HEK293 (cell line): ENCODE data around the gene PPARD.
"Not testable (repeated sequence)": the region's sequence is repeated elsewhere in the genome, so short reads cannot be mapped to it uniquely, and the experiment has no call there.

ENCODE experiments used
- CTCF ChIA-PET: fragments of 350-600 bp; formaldehyde crosslinking; extraction: SDS; loops from one replicate; lab custom pipeline; 2021; ENCODE audit warnings: antibody characterized with exemption; lab: Yijun Ruan, JAX
- POLR2A ChIA-PET: fragments of 300-600 bp; formaldehyde crosslinking; extraction: SDS; loops from one replicate; lab custom pipeline; 2020; ENCODE audit warnings: antibody characterized with exemption, inconsistent platforms; lab: Yijun Ruan, JAX
- H3K27ac ChIP-seq: fragments of 200-500 bp; sonication (Bioruptor generic); 2 replicates; pipeline ENCODE4 v1.5.1; 2014; ENCODE audit warnings: low read depth, low read length, control low read depth, inconsistent platforms; ENCODE audit errors: extremely low read depth
- H3K36me3 ChIP-seq, 2 experiments: fragments of 200-500 bp in 1 of 2; sonication (Bioruptor generic) in 1 of 2; 1 replicate in 1 of 2; 2 replicates in 1 of 2; pipeline ENCODE4 v1.5.1; 2014 to 2017; ENCODE audit warnings: inconsistent platforms in 2 of 2, low read length in 2 of 2; ENCODE audit not compliant: control insufficient read depth in 2 of 2, insufficient read depth in 1 of 2
- H3K4me1 ChIP-seq: fragments of 200-500 bp; sonication (Bioruptor generic); 2 replicates; pipeline ENCODE4 v1.5.1; 2014; ENCODE audit warnings: mild to moderate bottlenecking, low read length, inconsistent platforms; ENCODE audit not compliant: control insufficient read depth, insufficient read depth
- H3K4me3 ChIP-seq: 2 replicates; pipeline ENCODE4 v1.5.1; 2011; ENCODE audit warnings: low read depth, mild to moderate bottlenecking, control low read depth, low read length, moderate library complexity
- H3K9me3 ChIP-seq: fragments of 200-500 bp; sonication (Bioruptor generic); 2 replicates; pipeline ENCODE4 v1.5.1; 2014; ENCODE audit warnings: low read depth, low read length, inconsistent platforms; ENCODE audit not compliant: control insufficient read depth, insufficient read depth
- HOXD13 ChIP-seq: sonication (generic); formaldehyde crosslinking; IDR thresholded peaks from 2 replicates; pipeline ENCODE4 v1.8.0; 2022; ENCODE audit warnings: missing genetic modification reagents, borderline replicate concordance
- KLF1 ChIP-seq: fragments of 450-650 bp; formaldehyde crosslinking; IDR thresholded peaks from 2 replicates; pipeline ENCODE4 v1.5.1; 2016; ENCODE audit warnings: missing biosample characterization, missing genetic modification characterization
- KLF16 ChIP-seq: fragments of 450-650 bp; formaldehyde crosslinking; IDR thresholded peaks from 2 replicates; pipeline ENCODE4 v1.5.1; 2017; ENCODE audit warnings: missing biosample characterization, missing genetic modification characterization
- MYNN ChIP-seq: fragments of 450-650 bp; formaldehyde crosslinking; IDR thresholded peaks from 2 replicates; pipeline ENCODE4 v1.5.1; 2016; ENCODE audit warnings: missing biosample characterization, missing genetic modification characterization, borderline replicate concordance
- SCRT1 ChIP-seq: fragments of 450-650 bp; formaldehyde crosslinking; IDR thresholded peaks from 2 replicates; pipeline ENCODE4 v1.5.1; 2016; ENCODE audit warnings: missing biosample characterization, missing genetic modification characterization, borderline replicate concordance
- SCRT2 ChIP-seq: fragments of 450-650 bp; formaldehyde crosslinking; IDR thresholded peaks from 2 replicates; pipeline ENCODE4 v1.5.1; 2016; ENCODE audit warnings: missing biosample characterization, missing genetic modification characterization
- SP2 ChIP-seq: fragments of 450-650 bp; formaldehyde crosslinking; IDR thresholded peaks from 2 replicates; pipeline ENCODE4 v1.5.1; 2016; ENCODE audit warnings: missing biosample characterization, missing genetic modification characterization
- ZBTB7A ChIP-seq: fragments of 450-650 bp; formaldehyde crosslinking; IDR thresholded peaks from 2 replicates; pipeline ENCODE4 v1.5.1; 2016; ENCODE audit warnings: low read depth, missing biosample characterization, missing genetic modification characterization
- ZIC2 ChIP-seq: fragments of 450-650 bp; formaldehyde crosslinking; IDR thresholded peaks from 2 replicates; pipeline ENCODE4 v1.5.1; 2016; ENCODE audit warnings: missing biosample characterization, missing genetic modification characterization
- ZNF121 ChIP-seq: fragments of 450-650 bp; formaldehyde crosslinking; IDR thresholded peaks from 2 replicates; pipeline ENCODE4 v1.5.1; 2016; ENCODE audit warnings: missing biosample characterization, missing genetic modification characterization
- ZNF16 ChIP-seq: fragments of 450-650 bp; formaldehyde crosslinking; IDR thresholded peaks from 2 replicates; pipeline ENCODE4 v1.5.1; 2016; ENCODE audit warnings: low read depth, missing biosample characterization, missing genetic modification characterization
- ZNF175 ChIP-seq: fragments of 450-650 bp; formaldehyde crosslinking; IDR thresholded peaks from 2 replicates; pipeline ENCODE4 v1.5.1; 2016; ENCODE audit warnings: missing biosample characterization, missing genetic modification characterization
- ZNF184 ChIP-seq: fragments of 450-650 bp; IDR thresholded peaks from 2 replicates; pipeline ENCODE4 v1.5.1; 2018; ENCODE audit warnings: missing biosample characterization, mild to moderate bottlenecking, missing genetic modification characterization
- ZNF23 ChIP-seq: fragments of 450-650 bp; formaldehyde crosslinking; IDR thresholded peaks from 2 replicates; pipeline ENCODE4 v1.5.1; 2016; ENCODE audit warnings: missing biosample characterization, missing genetic modification characterization, borderline replicate concordance
- ZNF239 ChIP-seq: fragments of 450-650 bp; formaldehyde crosslinking; IDR thresholded peaks from 2 replicates; pipeline ENCODE4 v1.5.1; 2016; ENCODE audit warnings: missing biosample characterization, missing genetic modification characterization
- ZNF335 ChIP-seq: fragments of 450-650 bp; formaldehyde crosslinking; conservative IDR thresholded peaks from 2 replicates; pipeline ENCODE4 v1.5.1; 2016; ENCODE audit warnings: missing biosample characterization, missing genetic modification characterization
- ZNF398 ChIP-seq: fragments of 450-650 bp; formaldehyde crosslinking; IDR thresholded peaks from 2 replicates; pipeline ENCODE4 v1.5.1; 2017; ENCODE audit warnings: missing biosample characterization, missing genetic modification characterization
- ZNF510 ChIP-seq: fragments of 450-650 bp; formaldehyde crosslinking; IDR thresholded peaks from 2 replicates; pipeline ENCODE4 v1.5.1; 2018; ENCODE audit warnings: mild to moderate bottlenecking, missing genetic modification characterization, missing biosample characterization; ENCODE audit not compliant: insufficient replicate concordance
- ZNF654 ChIP-seq: fragments of 450-650 bp; formaldehyde crosslinking; IDR thresholded peaks from 2 replicates; pipeline ENCODE4 v1.5.1; 2016; ENCODE audit warnings: low read depth, missing biosample characterization, missing genetic modification characterization
- ZNF776 ChIP-seq: fragments of 450-650 bp; formaldehyde crosslinking; IDR thresholded peaks from 2 replicates; pipeline ENCODE4 v1.5.0; 2017; ENCODE audit warnings: missing biosample characterization, missing genetic modification characterization, borderline replicate concordance

The PPARD gene

GRCh38 chr6:35436071-35436857, 93.9 kb downstream of the PPARD start:
- no peaks in the 10 kb centered on the region for H3K36me3 ChIP-seq
- TF ChIP-seq KLF1, result peak; percentile 50; the same call in 1 of the 2 replicates
- TF ChIP-seq KLF16 (tag by site-specific recombination), result no peak
- TF ChIP-seq ZNF16 (tag by site-specific recombination), result no peak
- peak; percentile 31; the same call in 1 of the 2 replicates for TF ChIP-seq ZNF335
- no peak for TF ChIP-seq ZNF776 (tag by site-specific recombination)
- TF ChIP-seq SCRT1 (tag by site-specific recombination), result 0 out of 2 replicates have a peak, but pooled peaks have one; percentile 27
- TF ChIP-seq MYNN (tag by site-specific recombination), result no peak
- TF ChIP-seq ZNF175, result no peak
- no peak for TF ChIP-seq HOXD13 (CRISPR knock-in tag)
- TF ChIP-seq SP2 (tag by site-specific recombination), result peak; percentile 13; the same call in 1 of the 2 replicates
- TF ChIP-seq ZIC2, result peak; percentile 9; the same call in 1 of the 2 replicates
- TF ChIP-seq ZNF23 (tag by site-specific recombination), result no peak
- TF ChIP-seq SCRT2 (tag by site-specific recombination), result peak; percentile 75
- TF ChIP-seq, all 188 proteins: peak for 6
- Histone ChIP-seq H3K9me3 (no peaks in the 10 kb centered on the region), H3K4me1 (peaks cover 4% of the 10 kb centered on the region; the same call in 1 of the 2 replicates), H3K4me3 (no peak overlapping the region), H3K27ac (no peak overlapping the region)
- POLR2A ChIA-PET, result no interaction called here
- CTCF ChIA-PET, result interaction anchor here (1.0 to 6.6 kb wide), 4 partner anchors 13 to 95 kb away, joined by 3 to 39 read pairs (median 6); partner anchors contain the start of gene PPARD

- H3K27ac ChIP-seq, H3K36me3 ChIP-seq, H3K9me3 ChIP-seq, H3K4me1 ChIP-seq, H3K4me3 ChIP-seq: not testable (repeated sequence)
- POLR2A ChIA-PET, result interaction anchor here (0.8 to 1.6 kb wide), 2 partner anchors 11 to 17 kb away, joined by 3 to 4 read pairs; no protein-coding TSS in a partner anchor
- TF ChIP-seq ZNF121 (tag by site-specific recombination) (peak; percentile 95), ZNF239 (peak; percentile 94)
- CTCF ChIA-PET, result interaction anchor here (0.7 to 6.6 kb wide), 2 partner anchors 11 to 643 kb away, joined by 4 to 39 read pairs; no protein-coding TSS in a partner anchor
Observed at GRCh38 chr6:35438378-35439065, 96.2 kb downstream of the PPARD start.

- CTCF ChIA-PET, result interaction anchor here (1.0 kb wide), 1 partner anchor 11 kb away, joined by 6 read pairs; no protein-coding TSS in a partner anchor
- Histone ChIP-seq H3K4me3 (no peak overlapping the region), H3K27ac (no peak overlapping the region), H3K9me3 (no peaks in the 10 kb centered on the region)
- no peak for TF ChIP-seq ZNF184 (tag by site-specific recombination)
- no peak for TF ChIP-seq ZNF398 (tag by site-specific recombination)
- TF ChIP-seq ZNF654 (tag by site-specific recombination), result no peak
- TF ChIP-seq ZNF510 (tag by site-specific recombination), result no peak
- TF ChIP-seq ZBTB7A (tag by site-specific recombination), result no peak
- TF ChIP-seq, all 188 proteins: peak for 0
- peaks cover 4% of the 10 kb centered on the region; the same call in 1 of the 2 replicates for H3K4me1 ChIP-seq
- H3K36me3 ChIP-seq, result no peaks in the 10 kb centered on the region
- POLR2A ChIA-PET, result no interaction called here
Observed at GRCh38 chr6:35439308-35439707, 97.0 kb downstream of the PPARD start.
